ENCODE measurements around the gene IGFL3. TPM values are rescaled to one million over a fixed set of nuclear protein-coding genes. Genes with fewer than 3 reads are reported as not detected.

The IGFL3 gene
- total RNA-seq, 2 donors from 2014 or later, result not detected

DNA sequence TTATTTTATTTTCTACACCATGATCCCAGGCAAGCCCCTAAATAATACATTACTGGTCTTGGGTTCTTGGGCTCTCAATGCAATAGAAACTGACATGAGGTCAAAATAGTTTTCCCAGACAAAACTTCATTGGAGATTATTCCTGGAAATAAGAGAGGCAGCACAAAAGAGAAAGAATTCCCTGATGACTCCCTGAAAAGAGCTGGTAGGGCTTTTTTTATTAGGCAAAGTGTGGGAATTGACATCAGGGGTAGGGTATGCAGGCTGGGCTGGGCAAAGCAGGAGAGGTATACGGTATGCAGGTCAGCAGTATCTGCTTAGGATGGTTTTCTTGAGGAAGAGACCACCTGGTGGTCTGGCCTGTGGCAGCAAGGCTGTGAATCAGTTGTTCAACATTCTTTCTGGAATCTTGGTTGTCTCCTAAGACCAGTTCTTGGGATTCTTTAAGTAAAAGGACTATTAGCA, 9.3 kb upstream of the IGFL3 start:
- Histone ChIP-seq H3K27me3 (no peaks in the 10 kb centered on the region), H3K9ac (ENCODE audit: low read depth in 2 of 2, low read length in 2 of 2) (no peak overlapping the region), H3K4me1 (no peaks in the 10 kb centered on the region), H3K36me3 (no peaks in the 10 kb centered on the region), H3K4me3 (no peak overlapping the region), H3K27ac (peak overlapping the region; percentile 12), H3K9me3 (no peaks in the 10 kb centered on the region)
- TF ChIP-seq, protein P1, sequence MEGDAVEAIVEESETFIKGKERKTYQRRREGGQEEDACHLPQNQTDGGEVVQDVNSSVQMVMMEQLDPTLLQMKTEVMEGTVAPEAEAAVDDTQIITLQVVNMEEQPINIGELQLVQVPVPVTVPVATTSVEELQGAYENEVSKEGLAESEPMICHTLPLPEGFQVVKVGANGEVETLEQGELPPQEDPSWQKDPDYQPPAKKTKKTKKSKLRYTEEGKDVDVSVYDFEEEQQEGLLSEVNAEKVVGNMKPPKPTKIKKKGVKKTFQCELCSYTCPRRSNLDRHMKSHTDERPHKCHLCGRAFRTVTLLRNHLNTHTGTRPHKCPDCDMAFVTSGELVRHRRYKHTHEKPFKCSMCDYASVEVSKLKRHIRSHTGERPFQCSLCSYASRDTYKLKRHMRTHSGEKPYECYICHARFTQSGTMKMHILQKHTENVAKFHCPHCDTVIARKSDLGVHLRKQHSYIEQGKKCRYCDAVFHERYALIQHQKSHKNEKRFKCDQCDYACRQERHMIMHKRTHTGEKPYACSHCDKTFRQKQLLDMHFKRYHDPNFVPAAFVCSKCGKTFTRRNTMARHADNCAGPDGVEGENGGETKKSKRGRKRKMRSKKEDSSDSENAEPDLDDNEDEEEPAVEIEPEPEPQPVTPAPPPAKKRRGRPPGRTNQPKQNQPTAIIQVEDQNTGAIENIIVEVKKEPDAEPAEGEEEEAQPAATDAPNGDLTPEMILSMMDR (IDR thresholded peaks at IDR 0.05), result no peak
- no peak for DNase-seq
- intact Hi-C loops (cut with DNase I), result no loop called here

DNA sequence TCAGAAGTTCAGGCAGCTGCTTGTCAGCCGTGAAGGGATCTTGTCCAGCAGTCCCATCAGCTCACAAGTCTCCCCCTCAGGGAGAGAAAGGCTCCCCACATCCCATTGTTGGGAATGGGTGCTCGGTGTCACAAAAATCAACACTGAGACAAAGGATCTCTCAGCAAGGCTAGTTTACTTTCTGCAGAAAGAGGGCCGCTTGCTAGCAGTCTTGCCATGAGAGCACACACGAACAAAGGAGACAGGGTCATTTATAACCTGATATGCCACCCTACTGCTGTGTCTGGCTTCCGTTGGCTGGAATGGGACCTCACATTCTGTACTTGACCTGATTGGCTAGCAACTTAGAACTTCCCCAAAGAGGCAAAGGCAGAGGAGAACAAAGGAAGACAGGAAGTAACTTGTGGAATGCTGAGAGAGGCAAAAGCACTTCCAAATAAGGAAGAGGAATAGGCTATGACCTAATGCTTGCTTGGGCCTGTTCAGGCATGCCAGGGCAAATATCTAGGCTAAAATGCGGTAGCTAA, 8.7 kb upstream of the IGFL3 start:
- no peak overlapping the region for H3K27ac ChIP-seq
- DNase-seq, result peak; percentile 29

DNA sequence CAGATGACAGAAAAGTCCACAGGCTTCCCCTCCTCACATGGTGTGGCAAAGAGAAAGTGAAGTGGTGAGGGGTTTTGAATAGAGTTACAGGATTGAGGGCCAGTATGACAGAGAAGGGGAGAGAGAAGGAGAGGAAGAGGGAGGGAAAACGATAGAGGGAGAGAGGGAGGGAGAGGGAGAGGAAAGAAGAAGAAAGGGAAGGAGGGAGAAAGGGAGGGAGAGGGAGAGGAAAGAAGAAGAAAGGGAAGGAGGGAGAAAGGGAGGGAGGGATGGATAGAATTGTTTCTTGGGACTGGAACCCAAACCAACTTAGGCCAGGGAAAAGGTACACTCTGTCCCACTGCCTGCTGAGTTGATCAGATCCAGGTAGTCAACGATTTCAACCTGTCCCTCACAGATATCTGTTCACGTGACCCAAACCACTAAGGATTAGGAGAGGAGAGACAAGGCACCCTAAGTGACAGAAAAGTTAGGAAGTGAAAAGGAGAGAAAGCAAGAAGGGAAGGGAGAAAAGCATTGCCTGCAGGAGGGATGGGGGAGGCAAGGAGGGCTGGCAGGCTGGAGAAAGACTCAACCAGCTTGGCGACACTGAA, 8.1 kb upstream of the IGFL3 start:
- no peaks in the 10 kb centered on the region for H3K9me3 ChIP-seq
- H3K36me3 ChIP-seq, result no peaks in the 10 kb centered on the region
- DNase-seq, result no peak
- H3K4me1 ChIP-seq, result no peaks in the 10 kb centered on the region
- TF ChIP-seq, protein P1 (IDR thresholded peaks at IDR 0.05), result no peak
- H3K4me3 ChIP-seq, result no peak overlapping the region
- intact Hi-C loops (cut with DNase I), result no loop called here
- H3K27me3 ChIP-seq, result no peaks in the 10 kb centered on the region
- H3K9ac ChIP-seq (ENCODE audit: low read depth in 2 of 2, low read length in 2 of 2), result peak overlapping the region in 1 of 2 donors; percentile 31
- no peak overlapping the region for H3K27ac ChIP-seq

More for the DNA sequence above, 8.7 kb upstream of the IGFL3 start:
- Histone ChIP-seq H3K36me3 (no peaks in the 10 kb centered on the region), H3K27me3 (no peaks in the 10 kb centered on the region), H3K9me3 (no peaks in the 10 kb centered on the region), H3K9ac (ENCODE audit: low read depth in 2 of 2, low read length in 2 of 2) (peak overlapping the region in 1 of 2 donors; percentile 31), H3K4me3 (no peak overlapping the region), H3K4me1 (no peaks in the 10 kb centered on the region)
- intact Hi-C loops (cut with DNase I), result no loop called here
- TF ChIP-seq, protein P1 (IDR thresholded peaks at IDR 0.05), result no peak

DNA sequence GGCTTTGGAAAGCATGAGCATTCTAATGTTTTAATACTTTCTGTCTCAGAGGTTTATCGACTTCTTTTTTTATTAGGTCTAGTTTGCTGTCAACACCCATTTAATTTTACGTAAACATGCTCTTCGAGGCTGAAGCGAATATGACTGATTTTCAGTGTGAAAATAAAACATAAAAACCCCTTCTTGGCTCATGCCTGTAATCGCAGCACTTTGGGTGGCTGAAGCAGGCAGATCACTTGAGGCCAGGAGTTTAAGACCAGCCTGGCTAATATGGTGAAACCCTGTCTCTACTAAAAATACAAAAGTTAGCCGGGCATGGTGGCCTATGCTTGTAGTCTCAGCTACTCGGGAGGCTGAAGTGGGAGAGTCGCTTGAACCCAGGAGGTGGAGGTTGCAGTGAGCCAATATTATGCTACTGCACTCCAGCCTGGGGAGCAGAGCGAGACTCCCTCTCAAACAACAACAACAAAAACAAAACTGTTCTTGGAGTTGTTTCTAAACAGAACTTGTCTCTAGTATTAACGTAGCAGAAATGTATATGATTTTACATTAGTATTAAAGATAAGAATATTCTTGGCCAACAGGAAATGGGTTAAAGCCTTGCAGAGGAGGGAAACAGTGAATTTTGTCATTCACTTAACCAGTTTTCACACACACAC, 7.1 kb upstream of the IGFL3 start:
- no peaks in the 10 kb centered on the region for H3K27me3 ChIP-seq
- H3K4me1 ChIP-seq, result no peaks in the 10 kb centered on the region
- no peak overlapping the region for H3K4me3 ChIP-seq
- no peak overlapping the region for H3K9ac ChIP-seq (ENCODE audit: low read depth in 2 of 2, low read length in 2 of 2)
- no peaks in the 10 kb centered on the region for H3K36me3 ChIP-seq
- H3K9me3 ChIP-seq, result no peaks in the 10 kb centered on the region
- DNase-seq, result no peak
- TF ChIP-seq, protein P1 (IDR thresholded peaks at IDR 0.05), result no peak
- H3K27ac ChIP-seq, result no peak overlapping the region
- intact Hi-C loops (cut with DNase I), result no loop called here

DNA sequence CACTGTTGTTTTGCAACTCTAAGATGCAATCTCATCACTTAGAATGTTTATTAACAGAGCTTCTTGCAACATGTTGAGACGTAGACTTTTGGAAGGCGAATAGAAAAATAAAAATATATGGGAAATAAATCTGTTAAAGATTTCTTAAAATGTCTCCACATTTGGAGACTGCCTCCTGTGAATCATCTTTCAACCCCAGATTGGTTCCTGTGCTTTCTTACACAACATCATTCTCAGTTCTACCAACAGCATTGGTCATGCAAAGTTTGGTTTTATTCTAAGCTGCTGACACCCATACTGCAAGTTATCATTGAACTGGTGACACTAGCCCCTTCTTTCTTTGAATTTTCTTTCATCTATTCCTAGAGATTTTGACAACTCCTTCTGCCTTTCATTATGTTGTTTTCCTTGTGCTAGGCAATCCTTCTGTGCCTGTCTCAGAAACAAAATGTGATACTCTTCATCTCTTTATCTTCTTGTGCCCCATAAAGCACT, 1.6 kb upstream of the IGFL3 start:
- no peaks in the 10 kb centered on the region for H3K27me3 ChIP-seq

More for the DNA sequence above, 1.6 kb upstream of the IGFL3 start:
- no peak overlapping the region for H3K9ac ChIP-seq (ENCODE audit: low read depth in 2 of 2, low read length in 2 of 2)
- intact Hi-C loops (cut with DNase I), result no loop called here
- no peaks in the 10 kb centered on the region for H3K36me3 ChIP-seq
- H3K4me3 ChIP-seq, result no peak overlapping the region
- no peaks in the 10 kb centered on the region for H3K9me3 ChIP-seq
- DNase-seq, result no peak
- H3K27ac ChIP-seq, result no peak overlapping the region
- H3K4me1 ChIP-seq, result no peaks in the 10 kb centered on the region
- TF ChIP-seq, protein P1 (IDR thresholded peaks at IDR 0.05), result no peak

Data from colonic mucosa (tissue), 4 donors.